ENCODE results near the gene CEP89.
"Not testable (repeated sequence)": the region's sequence is repeated elsewhere in the genome, so short reads cannot be mapped to it uniquely, and the experiment has no call there.

The CEP89 gene

GRCh38 chr19:32971715-32972540 lies at the start of gene CEP89, which contains the start of gene FAAP24:
Gene CEP89 (minus strand): TSS chr19:32971958. CDS start chr19:32971874, 84 bp downstream.
Gene FAAP24 (plus strand): TSS chr19:32972242. CDS start chr19:32973197, 955 bp downstream.
- peak; percentile 100 for DNase-seq
- in situ Hi-C loops (cut with MboI; ENCODE audit: low pct_unique_long_range_greater_than_20kb, low sequenced_read_pairs): no loop called here

GRCh38 chr19:33010891-33011290 lies 39.1 kb upstream of the CEP89 start:
- DNase-seq; in situ Hi-C loops (cut with MboI; ENCODE audit: low pct_unique_long_range_greater_than_20kb, low sequenced_read_pairs): not testable (repeated sequence)

GRCh38 chr19:33008738-33009137 lies 37.0 kb upstream of the CEP89 start:
- DNase-seq: no peak
- in situ Hi-C loops (cut with MboI; ENCODE audit: low pct_unique_long_range_greater_than_20kb, low sequenced_read_pairs): no loop called here

GRCh38 chr19:33005440-33005839 lies 33.7 kb upstream of the CEP89 start:
- in situ Hi-C loops (cut with MboI; ENCODE audit: low pct_unique_long_range_greater_than_20kb, low sequenced_read_pairs): no loop called here
- DNase-seq: no peak

GRCh38 chr19:33003424-33004024 lies 31.8 kb upstream of the CEP89 start:
- in situ Hi-C loops (cut with MboI; ENCODE audit: low pct_unique_long_range_greater_than_20kb, low sequenced_read_pairs): not testable (repeated sequence)

GRCh38 chr19:33002126-33002865 lies 30.5 kb upstream of the CEP89 start:
- DNase-seq; in situ Hi-C loops (cut with MboI; ENCODE audit: low pct_unique_long_range_greater_than_20kb, low sequenced_read_pairs): not testable (repeated sequence)

More at GRCh38 chr19:33003424-33004024, 31.8 kb upstream of the CEP89 start:
- not testable (repeated sequence) for DNase-seq

- in situ Hi-C loops (cut with MboI; ENCODE audit: low pct_unique_long_range_greater_than_20kb, low sequenced_read_pairs): no loop called here
- no peak for DNase-seq
Observed at GRCh38 chr19:33000910-33001309, 29.2 kb upstream of the CEP89 start.

- DNase-seq: no peak
- in situ Hi-C loops (cut with MboI; ENCODE audit: low pct_unique_long_range_greater_than_20kb, low sequenced_read_pairs): no loop called here
Observed at GRCh38 chr19:33000510-33000909, 28.8 kb upstream of the CEP89 start.

GRCh38 chr19:32998722-32999121 lies 27.0 kb upstream of the CEP89 start:
- in situ Hi-C loops (cut with MboI; ENCODE audit: low pct_unique_long_range_greater_than_20kb, low sequenced_read_pairs): no loop called here
- DNase-seq: no peak

GRCh38 chr19:32997716-32998355 lies 26.1 kb upstream of the CEP89 start:
- in situ Hi-C loops (cut with MboI; ENCODE audit: low pct_unique_long_range_greater_than_20kb, low sequenced_read_pairs): no loop called here
- no peak for DNase-seq

- in situ Hi-C loops (cut with MboI; ENCODE audit: low pct_unique_long_range_greater_than_20kb, low sequenced_read_pairs); DNase-seq: not testable (repeated sequence)
Observed at GRCh38 chr19:32997061-32997464, 25.3 kb upstream of the CEP89 start.

- DNase-seq; in situ Hi-C loops (cut with MboI; ENCODE audit: low pct_unique_long_range_greater_than_20kb, low sequenced_read_pairs): not testable (repeated sequence)
Observed at GRCh38 chr19:32995966-32996365, 24.2 kb upstream of the CEP89 start.

GRCh38 chr19:32988724-32989123 lies 17.0 kb upstream of the CEP89 start:
- in situ Hi-C loops (cut with MboI; ENCODE audit: low pct_unique_long_range_greater_than_20kb, low sequenced_read_pairs): no loop called here
- no peak for DNase-seq

GRCh38 chr19:32988254-32988653 lies 16.5 kb upstream of the CEP89 start:
- in situ Hi-C loops (cut with MboI; ENCODE audit: low pct_unique_long_range_greater_than_20kb, low sequenced_read_pairs): not testable (repeated sequence)

GRCh38 chr19:32982488-32982887 lies 10.7 kb upstream of the CEP89 start:
- DNase-seq; in situ Hi-C loops (cut with MboI; ENCODE audit: low pct_unique_long_range_greater_than_20kb, low sequenced_read_pairs): not testable (repeated sequence)

More at GRCh38 chr19:32988254-32988653, 16.5 kb upstream of the CEP89 start:
- DNase-seq: not testable (repeated sequence)

GRCh38 chr19:32979807-32980206 lies 8.0 kb upstream of the CEP89 start:
- DNase-seq; in situ Hi-C loops (cut with MboI; ENCODE audit: low pct_unique_long_range_greater_than_20kb, low sequenced_read_pairs): not testable (repeated sequence)

GRCh38 chr19:32977813-32978212 lies 6.1 kb upstream of the CEP89 start:
- in situ Hi-C loops (cut with MboI; ENCODE audit: low pct_unique_long_range_greater_than_20kb, low sequenced_read_pairs); DNase-seq: not testable (repeated sequence)

- in situ Hi-C loops (cut with MboI; ENCODE audit: low pct_unique_long_range_greater_than_20kb, low sequenced_read_pairs): no loop called here
- peak; percentile 7 for DNase-seq
Observed at GRCh38 chr19:32977280-32977679, 5.5 kb upstream of the CEP89 start.

GRCh38 chr19:32976223-32976805 lies 4.6 kb upstream of the CEP89 start:
- in situ Hi-C loops (cut with MboI; ENCODE audit: low pct_unique_long_range_greater_than_20kb, low sequenced_read_pairs): no loop called here
- peak; percentile 84 for DNase-seq
